CD4-positive, alpha-beta T cell treated with Interleukin-1 beta for 1 hour (primary cell): ENCODE measurements around the gene TRPM8.

Source experiments
- DNase-seq, 2 donors: peaks; one replicate each; pipeline ENCODE4 v3.0.0-alpha.2; 2020 to 2022

Gene TRPM8

GRCh38 chr2:233976690-233977294 lies 59.6 kb downstream of the TRPM8 start:
- DNase-seq: peak; percentile 11 to 74

- DNase-seq: no peak
Measured at GRCh38 chr2:233977296-233977837, 60.2 kb downstream of the TRPM8 start.

GRCh38 chr2:233979748-233980147 lies 62.6 kb downstream of the TRPM8 start:
- DNase-seq: no peak

GRCh38 chr2:233980955-233981561 lies 63.9 kb downstream of the TRPM8 start:
- DNase-seq: no peak

GRCh38 chr2:233981574-233982420 lies 64.6 kb downstream of the TRPM8 start:
- no peak for DNase-seq

GRCh38 chr2:233982421-233983121 lies 65.4 kb downstream of the TRPM8 start:
- no peak for DNase-seq

GRCh38 chr2:233983445-233983844 lies 66.3 kb downstream of the TRPM8 start:
- DNase-seq: no peak

- no peak for DNase-seq
Measured at GRCh38 chr2:233988581-233988980, 71.4 kb downstream of the TRPM8 start.

GRCh38 chr2:233989221-233989858 lies 72.2 kb downstream of the TRPM8 start:
- DNase-seq: no peak

GRCh38 chr2:233990261-233990798 lies 73.2 kb downstream of the TRPM8 start:
- DNase-seq: peak; percentile 57 to 73

- peak in 1 of 2 donors; percentile 10 for DNase-seq
Measured at GRCh38 chr2:233991196-233991595, 74.0 kb downstream of the TRPM8 start.

- no peak for DNase-seq
Measured at GRCh38 chr2:233992513-233993217, 75.5 kb downstream of the TRPM8 start.

- DNase-seq: no peak
Measured at GRCh38 chr2:233993461-233993860, 76.3 kb downstream of the TRPM8 start.

GRCh38 chr2:233994151-233994550 lies 77.0 kb downstream of the TRPM8 start:
- no peak for DNase-seq

GRCh38 chr2:233996000-233996399 lies 78.8 kb downstream of the TRPM8 start:
- DNase-seq: no peak

- no peak for DNase-seq
Measured at GRCh38 chr2:233996461-233996860, 79.3 kb downstream of the TRPM8 start.

- DNase-seq: no peak
Measured at GRCh38 chr2:233997707-233998106, 80.5 kb downstream of the TRPM8 start.

GRCh38 chr2:233999182-233999581 lies 82.0 kb downstream of the TRPM8 start:
- no peak for DNase-seq

GRCh38 chr2:234001380-234002160 lies 84.4 kb downstream of the TRPM8 start:
- DNase-seq: peak in 1 of 2 donors; percentile 19

GRCh38 chr2:234002281-234002680 lies 85.1 kb downstream of the TRPM8 start:
- no peak for DNase-seq
